Fibroblast of lung (primary cell): ENCODE data around the gene TNS3. TPM values are rescaled to one million over a fixed set of nuclear protein-coding genes. Genes with fewer than 3 reads are reported as not detected.

Experiments used
- DNase-seq, 2 donors: peaks; one replicate each; pipeline versions ENCODE4 v3.0.0 to v3.0.0-alpha.2; 2010; ENCODE audit warnings: low read depth in 2 of 2
- H2AFZ ChIP-seq: 2 replicates; pipeline ENCODE4 v1.5.1; 2012; ENCODE audit warnings: low read length, control low read depth, inconsistent platforms
- H3K27ac ChIP-seq: 2 replicates; pipeline ENCODE4 v1.5.1; 2011; ENCODE audit warnings: low read length, control low read depth; ENCODE audit not compliant: insufficient read depth
- H3K27me3 ChIP-seq: 2 replicates; pipeline ENCODE4 v1.5.1; 2011; ENCODE audit warnings: mild to moderate bottlenecking, low read length; ENCODE audit not compliant: control insufficient read depth, insufficient read depth
- H3K36me3 ChIP-seq: 2 replicates; pipeline ENCODE4 v1.5.1; 2011; ENCODE audit warnings: low read length; ENCODE audit not compliant: control insufficient read depth, insufficient read depth
- H3K4me1 ChIP-seq: 2 replicates; pipeline ENCODE4 v1.5.1; 2011; ENCODE audit warnings: low read length; ENCODE audit not compliant: control insufficient read depth, insufficient read depth; ENCODE audit errors: extremely low read depth
- H3K4me2 ChIP-seq: 2 replicates; pipeline ENCODE4 v1.5.1; 2011; ENCODE audit warnings: low read length, control low read depth; ENCODE audit not compliant: insufficient read depth; ENCODE audit errors: extremely low read depth
- H3K4me3 ChIP-seq, 4 experiments: fragments of 200-600 bp in 1 of 4; sonication (generic) in 1 of 4; replicated peaks in 1 of 4; 2 replicates each; pipeline ENCODE4 v1.5.1; 2011 to 2016; ENCODE audit warnings: low read length in 4 of 4, low read depth in 3 of 4, mild to moderate bottlenecking in 3 of 4, control low read depth in 2 of 4, inconsistent platforms in 1 of 4, mixed read lengths in 1 of 4; ENCODE audit not compliant: insufficient read depth in 1 of 4; ENCODE audit errors: control extremely low read depth in 1 of 4
- H3K79me2 ChIP-seq: 2 replicates; pipeline ENCODE4 v1.5.1; 2012; ENCODE audit warnings: mild to moderate bottlenecking, low read length, inconsistent platforms; ENCODE audit not compliant: control insufficient read depth, insufficient read depth
- H3K9ac ChIP-seq: 2 replicates; pipeline ENCODE4 v1.5.1; 2011; ENCODE audit warnings: mild to moderate bottlenecking, low read length, control low read depth; ENCODE audit not compliant: insufficient read depth
- H3K9me3 ChIP-seq: 2 replicates; pipeline ENCODE4 v1.5.1; 2012; ENCODE audit warnings: low read depth, low read length; ENCODE audit not compliant: control insufficient read depth, insufficient read depth
- H4K20me1 ChIP-seq: 2 replicates; pipeline ENCODE4 v1.5.1; 2011; ENCODE audit warnings: low read length; ENCODE audit not compliant: control insufficient read depth, insufficient read depth; ENCODE audit errors: extremely low read depth
- EZH2 ChIP-seq: IDR thresholded peaks from 2 replicates; pipeline ENCODE4 v1.5.1; 2012; ENCODE audit warnings: low read length, control low read depth, mild to moderate bottlenecking; ENCODE audit errors: missing control alignments
- polyA plus RNA-seq, 2 donors: library from polyadenylated mRNA; depleted of rRNA in 1 of 2; stranded (reverse) in 1 of 2; unstranded in 1 of 2; fragments of >200 nt; gene quantifications; 2 replicates each; pipeline ENCODE4 v1.2.1, GENCODE V29; 2011 to 2012; ENCODE audit warnings: missing spikeins in 1 of 2
- total RNA-seq: library from RNA; depleted of rRNA; stranded (reverse); fragments of >200 nt; gene quantifications from 2 replicates; pipeline ENCODE4 v1.2.1, GENCODE V29; 2014
- TF ChIP-seq, protein P1 (sequence below), 2 donors: IDR thresholded peaks in 1 of 2; conservative IDR thresholded peaks in 1 of 2; 1 replicate in 1 of 2; 2 replicates in 1 of 2; pipeline ENCODE4 v1.5.1; 2011 to 2012; ENCODE audit warnings: low read length in 2 of 2, control low read depth in 1 of 2, inconsistent platforms in 1 of 2, low read depth in 1 of 2, mild to moderate bottlenecking in 1 of 2

Gene TNS3
- total and polyA plus RNA-seq, 2 donors (not counting 1 experiment from before 2014, with no cell fraction given), result 74.4 to 88.8 TPM

GRCh38 chr7:47415318-47416212 lies 166.3 kb downstream of the TNS3 start:
- H3K27ac ChIP-seq, result no peak overlapping the region
- H2AFZ ChIP-seq, result no peak overlapping the region
- H3K4me1 ChIP-seq, result peaks cover 6% of the 10 kb centered on the region
- DNase-seq, result no peak
- peaks cover 17% of the 10 kb centered on the region for H3K36me3 ChIP-seq
- TF ChIP-seq, protein P1, sequence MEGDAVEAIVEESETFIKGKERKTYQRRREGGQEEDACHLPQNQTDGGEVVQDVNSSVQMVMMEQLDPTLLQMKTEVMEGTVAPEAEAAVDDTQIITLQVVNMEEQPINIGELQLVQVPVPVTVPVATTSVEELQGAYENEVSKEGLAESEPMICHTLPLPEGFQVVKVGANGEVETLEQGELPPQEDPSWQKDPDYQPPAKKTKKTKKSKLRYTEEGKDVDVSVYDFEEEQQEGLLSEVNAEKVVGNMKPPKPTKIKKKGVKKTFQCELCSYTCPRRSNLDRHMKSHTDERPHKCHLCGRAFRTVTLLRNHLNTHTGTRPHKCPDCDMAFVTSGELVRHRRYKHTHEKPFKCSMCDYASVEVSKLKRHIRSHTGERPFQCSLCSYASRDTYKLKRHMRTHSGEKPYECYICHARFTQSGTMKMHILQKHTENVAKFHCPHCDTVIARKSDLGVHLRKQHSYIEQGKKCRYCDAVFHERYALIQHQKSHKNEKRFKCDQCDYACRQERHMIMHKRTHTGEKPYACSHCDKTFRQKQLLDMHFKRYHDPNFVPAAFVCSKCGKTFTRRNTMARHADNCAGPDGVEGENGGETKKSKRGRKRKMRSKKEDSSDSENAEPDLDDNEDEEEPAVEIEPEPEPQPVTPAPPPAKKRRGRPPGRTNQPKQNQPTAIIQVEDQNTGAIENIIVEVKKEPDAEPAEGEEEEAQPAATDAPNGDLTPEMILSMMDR (conservative IDR thresholded peaks at IDR 0.05 in 1 of 2, IDR thresholded peaks at IDR 0.05 in 1 of 2; ENCODE audit: low read depth in 1 of 2, low read length in 2 of 2), result no peak
- no peak for TF ChIP-seq EZH2
- H3K9ac ChIP-seq, result no peak overlapping the region
- H4K20me1 ChIP-seq, result no peaks in the 10 kb centered on the region
- no peak overlapping the region for H3K4me2 ChIP-seq
- no peaks in the 10 kb centered on the region for H3K9me3 ChIP-seq
- no peaks in the 10 kb centered on the region for H3K27me3 ChIP-seq
- no peaks in the 10 kb centered on the region for H3K79me2 ChIP-seq
- no peak overlapping the region for H3K4me3 ChIP-seq

- no peaks in the 10 kb centered on the region for H3K9me3 ChIP-seq
- H3K4me1 ChIP-seq, result peaks cover 6% of the 10 kb centered on the region
- no peak overlapping the region for H2AFZ ChIP-seq
- DNase-seq, result no peak
- H3K79me2 ChIP-seq, result no peaks in the 10 kb centered on the region
- H3K4me3 ChIP-seq, result no peak overlapping the region
- TF ChIP-seq, protein P1 (conservative IDR thresholded peaks at IDR 0.05 in 1 of 2, IDR thresholded peaks at IDR 0.05 in 1 of 2; ENCODE audit: low read depth in 1 of 2, low read length in 2 of 2), result no peak
- TF ChIP-seq EZH2, result no peak
- H3K27ac ChIP-seq, result no peak overlapping the region
- no peak overlapping the region for H3K4me2 ChIP-seq
- H3K36me3 ChIP-seq, result peaks cover 19% of the 10 kb centered on the region
- H3K27me3 ChIP-seq, result no peaks in the 10 kb centered on the region
- H4K20me1 ChIP-seq, result no peaks in the 10 kb centered on the region
- H3K9ac ChIP-seq, result no peak overlapping the region
Measured at GRCh38 chr7:47414342-47415317, 167.3 kb downstream of the TNS3 start.
